Body of pancreas (tissue), 4 donors: ENCODE measurements around the gene HDAC8.

Source experiments
- POLR2A ChIP-seq, 3 donors: fragments of 450-650 bp; IDR thresholded peaks; one replicate each; pipeline ENCODE4 v1.6.1; 2016; ENCODE audit warnings: antibody characterized with exemption in 3 of 3, mild to moderate bottlenecking in 2 of 3
- TF ChIP-seq, protein P1 (sequence below), 7 experiments: fragments of 450-650 bp in 4 of 7; fragments of 200-600 bp in 3 of 7; sonication (generic) in 3 of 7; IDR thresholded peaks; one replicate each; pipeline ENCODE4 v1.5.1; 2016 to 2019; ENCODE audit warnings: antibody characterized with exemption in 7 of 7

DNA sequence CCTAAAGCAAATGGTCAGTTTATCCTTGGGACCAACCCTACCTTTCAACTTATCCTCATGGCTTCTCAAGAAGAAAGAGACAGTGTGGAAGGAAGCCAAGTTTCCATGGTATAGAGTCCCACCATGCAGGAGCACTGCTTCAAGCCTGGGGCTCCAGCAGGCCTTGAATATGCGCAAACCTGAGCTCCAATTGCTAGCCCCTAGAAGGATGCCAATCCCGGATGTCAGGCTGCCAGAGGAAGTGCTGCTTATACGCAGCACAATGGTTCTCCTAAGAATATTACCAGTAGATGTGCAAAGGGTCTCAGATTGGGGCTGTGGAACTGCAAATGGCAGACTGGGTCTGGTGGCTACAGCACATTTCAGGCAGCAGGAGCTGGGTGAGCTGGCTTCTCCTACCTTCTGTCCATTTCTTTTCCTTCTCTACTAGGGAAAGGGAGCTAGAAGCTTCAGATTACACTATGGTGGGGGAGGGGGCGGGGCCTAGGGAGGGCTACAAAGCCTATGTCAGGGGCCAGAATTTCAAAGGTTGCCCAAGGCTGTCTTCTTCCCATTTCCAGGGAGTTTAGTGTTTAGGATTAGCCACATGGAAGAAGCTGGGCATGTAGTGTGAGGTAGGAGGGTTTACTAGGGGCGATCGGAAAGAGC lies 226.2 kb downstream of the HDAC8 start:
- no peak for TF ChIP-seq POLR2A (IDR thresholded peaks at IDR 0.05)
- TF ChIP-seq, protein P1, sequence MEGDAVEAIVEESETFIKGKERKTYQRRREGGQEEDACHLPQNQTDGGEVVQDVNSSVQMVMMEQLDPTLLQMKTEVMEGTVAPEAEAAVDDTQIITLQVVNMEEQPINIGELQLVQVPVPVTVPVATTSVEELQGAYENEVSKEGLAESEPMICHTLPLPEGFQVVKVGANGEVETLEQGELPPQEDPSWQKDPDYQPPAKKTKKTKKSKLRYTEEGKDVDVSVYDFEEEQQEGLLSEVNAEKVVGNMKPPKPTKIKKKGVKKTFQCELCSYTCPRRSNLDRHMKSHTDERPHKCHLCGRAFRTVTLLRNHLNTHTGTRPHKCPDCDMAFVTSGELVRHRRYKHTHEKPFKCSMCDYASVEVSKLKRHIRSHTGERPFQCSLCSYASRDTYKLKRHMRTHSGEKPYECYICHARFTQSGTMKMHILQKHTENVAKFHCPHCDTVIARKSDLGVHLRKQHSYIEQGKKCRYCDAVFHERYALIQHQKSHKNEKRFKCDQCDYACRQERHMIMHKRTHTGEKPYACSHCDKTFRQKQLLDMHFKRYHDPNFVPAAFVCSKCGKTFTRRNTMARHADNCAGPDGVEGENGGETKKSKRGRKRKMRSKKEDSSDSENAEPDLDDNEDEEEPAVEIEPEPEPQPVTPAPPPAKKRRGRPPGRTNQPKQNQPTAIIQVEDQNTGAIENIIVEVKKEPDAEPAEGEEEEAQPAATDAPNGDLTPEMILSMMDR (IDR thresholded peaks at IDR 0.05): no peak
